Adrenal gland (tissue), 5 donors: ENCODE measurements around the gene ARL15.

Experiments used
- POLR2A ChIP-seq, 2 donors: fragments of 450-650 bp; IDR thresholded peaks; one replicate each; pipeline ENCODE4 v1.6.1; 2017; ENCODE audit warnings: antibody characterized with exemption in 2 of 2, mild to moderate bottlenecking in 2 of 2, moderate library complexity in 1 of 2
- TF ChIP-seq, protein P1 (sequence below), 6 experiments: fragments of 450-650 bp in 4 of 6; fragments of 200-600 bp in 2 of 6; sonication (generic) in 1 of 6; IDR thresholded peaks; 1 replicate in 5 of 6; 2 replicates in 1 of 6; pipeline versions ENCODE4 v1.5.1 to v1.8.0; 2016 to 2021; ENCODE audit warnings: antibody characterized with exemption in 6 of 6, mild to moderate bottlenecking in 2 of 6, moderate library complexity in 1 of 6
- donor health status: DM: no; HTN: no; CAD: no.

DNA sequence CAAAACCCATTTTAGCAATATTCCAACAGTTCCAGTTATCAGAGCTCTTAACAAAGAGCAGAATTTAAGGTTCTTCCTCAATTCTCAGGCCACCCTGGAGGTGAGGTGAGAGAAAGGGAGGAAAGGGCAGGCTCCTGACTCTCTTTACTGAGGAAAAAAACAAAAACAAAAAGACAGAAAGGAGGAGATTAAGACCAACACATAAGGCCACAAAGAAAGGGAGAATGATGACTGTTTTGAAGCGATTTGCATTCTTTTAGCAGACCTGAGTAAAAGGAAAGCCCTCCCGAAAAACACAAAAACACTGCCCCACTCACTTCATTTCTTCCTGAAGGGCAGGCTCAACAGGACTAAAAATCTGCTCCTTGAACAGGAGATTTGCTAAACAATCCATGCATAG, 300.5 kb downstream of the ARL15 start:
- TF ChIP-seq, protein P1, sequence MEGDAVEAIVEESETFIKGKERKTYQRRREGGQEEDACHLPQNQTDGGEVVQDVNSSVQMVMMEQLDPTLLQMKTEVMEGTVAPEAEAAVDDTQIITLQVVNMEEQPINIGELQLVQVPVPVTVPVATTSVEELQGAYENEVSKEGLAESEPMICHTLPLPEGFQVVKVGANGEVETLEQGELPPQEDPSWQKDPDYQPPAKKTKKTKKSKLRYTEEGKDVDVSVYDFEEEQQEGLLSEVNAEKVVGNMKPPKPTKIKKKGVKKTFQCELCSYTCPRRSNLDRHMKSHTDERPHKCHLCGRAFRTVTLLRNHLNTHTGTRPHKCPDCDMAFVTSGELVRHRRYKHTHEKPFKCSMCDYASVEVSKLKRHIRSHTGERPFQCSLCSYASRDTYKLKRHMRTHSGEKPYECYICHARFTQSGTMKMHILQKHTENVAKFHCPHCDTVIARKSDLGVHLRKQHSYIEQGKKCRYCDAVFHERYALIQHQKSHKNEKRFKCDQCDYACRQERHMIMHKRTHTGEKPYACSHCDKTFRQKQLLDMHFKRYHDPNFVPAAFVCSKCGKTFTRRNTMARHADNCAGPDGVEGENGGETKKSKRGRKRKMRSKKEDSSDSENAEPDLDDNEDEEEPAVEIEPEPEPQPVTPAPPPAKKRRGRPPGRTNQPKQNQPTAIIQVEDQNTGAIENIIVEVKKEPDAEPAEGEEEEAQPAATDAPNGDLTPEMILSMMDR (IDR thresholded peaks at IDR 0.05), result no peak
- no peak for TF ChIP-seq POLR2A (IDR thresholded peaks at IDR 0.05)
